SK-N-SH treated with all-trans-retinoic acid at 6 μM for 48 hours (cell line): Measurements from ENCODE around the gene CCDC102B.

ENCODE experiments used
- ATAC-seq: fragments of 200-7000 bp; cut with Tn5 transposase; 3 replicates; pipeline ENCODE4 v1.9.1; 2020; ENCODE audit warnings: mild to moderate bottlenecking, moderate library complexity
- ARNTL ChIP-seq: fragments of 450-650 bp; formaldehyde crosslinking; IDR thresholded peaks from 2 replicates; pipeline ENCODE4 v1.5.0; 2020; ENCODE audit warnings: low read depth, mild to moderate bottlenecking, moderate library complexity, borderline replicate concordance
- BACH2 ChIP-seq: fragments of 250-450 bp; sonication (Bioruptor Pico); IDR thresholded peaks from 2 replicates; pipeline ENCODE4 v1.9.0; 2021; ENCODE audit warnings: mild to moderate bottlenecking, borderline replicate concordance
- CREB5 ChIP-seq: fragments of 250-450 bp; sonication (Bioruptor Pico); IDR thresholded peaks from 2 replicates; pipeline ENCODE4 v1.5.1; 2020; ENCODE audit warnings: low read depth, mild to moderate bottlenecking, moderate library complexity
- CSDC2 ChIP-seq: fragments of 250-450 bp; sonication (Bioruptor Pico); IDR thresholded peaks from 2 replicates; pipeline ENCODE4 v1.5.0; 2020; ENCODE audit warnings: mild to moderate bottlenecking, moderate library complexity
- CSRNP3 ChIP-seq: fragments of 250-450 bp; sonication (Bioruptor Pico); IDR thresholded peaks from 2 replicates; pipeline ENCODE4 v1.5.1; 2021; ENCODE audit warnings: mild to moderate bottlenecking, moderate library complexity
- ESRRG ChIP-seq: fragments of 250-450 bp; sonication (Bioruptor Pico); IDR thresholded peaks from 2 replicates; pipeline ENCODE4 v1.6.1; 2021; ENCODE audit warnings: mild to moderate bottlenecking
- GLIS3 ChIP-seq: fragments of 250-450 bp; sonication (Bioruptor Pico); IDR thresholded peaks from 2 replicates; pipeline ENCODE4 v1.5.0; 2020; ENCODE audit warnings: mild to moderate bottlenecking, moderate library complexity
- ISL1 ChIP-seq: fragments of 250-450 bp; sonication (Bioruptor Pico); IDR thresholded peaks from 2 replicates; pipeline ENCODE4 v2.1.2; 2022; ENCODE audit warnings: mild to moderate bottlenecking, moderate library complexity
- OSR1 ChIP-seq: fragments of 250-450 bp; sonication (Bioruptor Pico); IDR thresholded peaks from 2 replicates; pipeline ENCODE4 v1.8.0; 2022; ENCODE audit warnings: moderate library complexity, mild to moderate bottlenecking, inconsistent platforms
- PATZ1 ChIP-seq: fragments of 250-450 bp; sonication (Bioruptor Pico); IDR thresholded peaks from 2 replicates; pipeline ENCODE4 v1.8.0; 2020; ENCODE audit warnings: mild to moderate bottlenecking, moderate library complexity, borderline replicate concordance
- POU6F1 ChIP-seq: fragments of 250-450 bp; sonication (Bioruptor Pico); IDR thresholded peaks from 2 replicates; pipeline ENCODE4 v1.8.0; 2021; ENCODE audit warnings: low read depth, mild to moderate bottlenecking, moderate library complexity, borderline replicate concordance
- PPARA ChIP-seq: fragments of 250-450 bp; sonication (Bioruptor Pico); IDR thresholded peaks from 2 replicates; pipeline ENCODE4 v1.5.0; 2020; ENCODE audit warnings: mild to moderate bottlenecking, borderline replicate concordance
- RARB ChIP-seq: fragments of 250-450 bp; sonication (Bioruptor Pico); IDR thresholded peaks from 2 replicates; pipeline ENCODE4 v1.8.0; 2021; ENCODE audit warnings: mild to moderate bottlenecking, moderate library complexity
- SNAI2 ChIP-seq: fragments of 250-450 bp; sonication (Bioruptor Pico); IDR thresholded peaks from 2 replicates; pipeline ENCODE4 v1.5.0; 2020; ENCODE audit warnings: mild to moderate bottlenecking, moderate library complexity
- TCF4 ChIP-seq: fragments of 250-450 bp; sonication (Bioruptor Pico); IDR thresholded peaks from 2 replicates; pipeline ENCODE4 v1.8.0; 2021; ENCODE audit warnings: mild to moderate bottlenecking, moderate library complexity, borderline replicate concordance
- TOX ChIP-seq: fragments of 250-450 bp; sonication (Bioruptor Pico); IDR thresholded peaks from 2 replicates; pipeline ENCODE4 v1.8.0; 2021; ENCODE audit warnings: mild to moderate bottlenecking, moderate library complexity, borderline replicate concordance
- TSHZ2 ChIP-seq: fragments of 250-450 bp; sonication (Bioruptor Pico); IDR thresholded peaks from 2 replicates; pipeline ENCODE4 v1.5.0; 2020; ENCODE audit warnings: mild to moderate bottlenecking, moderate library complexity
- ZC3H10 ChIP-seq: fragments of 250-450 bp; sonication (Bioruptor Pico); IDR thresholded peaks from 2 replicates; pipeline ENCODE4 v1.5.1; 2021; ENCODE audit warnings: mild to moderate bottlenecking, moderate library complexity
- ZFP3 ChIP-seq: fragments of 250-450 bp; sonication (Bioruptor Pico); IDR thresholded peaks from 2 replicates; pipeline ENCODE4 v1.5.0; 2020; ENCODE audit warnings: mild to moderate bottlenecking, moderate library complexity
- ZFP30 ChIP-seq: fragments of 450-650 bp; formaldehyde crosslinking; IDR thresholded peaks from 2 replicates; pipeline ENCODE4 v1.5.0; 2022; ENCODE audit warnings: mild to moderate bottlenecking, moderate library complexity
- ZNF565 ChIP-seq: fragments of 450-650 bp; formaldehyde crosslinking; conservative IDR thresholded peaks from 2 replicates; pipeline ENCODE4 v1.5.0; 2020; ENCODE audit warnings: low read depth, mild to moderate bottlenecking, moderate library complexity
- ZNF70 ChIP-seq: fragments of 450-650 bp; formaldehyde crosslinking; IDR thresholded peaks from 2 replicates; pipeline ENCODE4 v1.5.0; 2020; ENCODE audit warnings: mild to moderate bottlenecking, moderate library complexity
- ZNF8 ChIP-seq: fragments of 450-650 bp; formaldehyde crosslinking; IDR thresholded peaks from 2 replicates; pipeline ENCODE4 v1.5.0; 2020; ENCODE audit warnings: mild to moderate bottlenecking, moderate library complexity

The CCDC102B gene

GRCh38 chr18:68842951-68843350 lies 45.1 kb downstream of the CCDC102B start:
- TF ChIP-seq ZC3H10 (CRISPR knock-in tag) (no peak), CSRNP3 (CRISPR knock-in tag) (no peak), TOX (no peak), ZFP30 (CRISPR knock-in tag) (no peak), ISL1 (CRISPR knock-in tag) (no peak), PPARA (no peak), ZFP3 (no peak), BACH2 (CRISPR knock-in tag) (no peak), SNAI2 (CRISPR knock-in tag) (no peak), ZNF70 (CRISPR knock-in tag) (no peak), ARNTL (no peak), GLIS3 (CRISPR knock-in tag) (no peak), POU6F1 (no peak), TCF4 (CRISPR knock-in tag) (no peak), ZNF565 (CRISPR knock-in tag) (no peak)
- ATAC-seq: no peak

- ATAC-seq: no peak
- TF ChIP-seq TCF4 (CRISPR knock-in tag) (no peak), CSRNP3 (CRISPR knock-in tag) (no peak), CSDC2 (CRISPR knock-in tag) (no peak), ZNF70 (CRISPR knock-in tag) (no peak), RARB (CRISPR knock-in tag) (no peak), ZC3H10 (CRISPR knock-in tag) (no peak), ZFP3 (no peak), GLIS3 (CRISPR knock-in tag) (no peak), ZNF8 (CRISPR knock-in tag) (no peak), ZFP30 (CRISPR knock-in tag) (no peak), ISL1 (CRISPR knock-in tag) (no peak), CREB5 (CRISPR knock-in tag) (no peak), OSR1 (no peak), BACH2 (CRISPR knock-in tag) (no peak), PATZ1 (CRISPR knock-in tag) (no peak), ARNTL (no peak), ZNF565 (CRISPR knock-in tag) (no peak), TOX (no peak), PPARA (no peak)
These were observed 45.7 kb downstream of the CCDC102B start for GRCh38 chr18:68843473-68844089.

- TF ChIP-seq ISL1 (CRISPR knock-in tag) (no peak), ZNF565 (CRISPR knock-in tag) (no peak), ESRRG (CRISPR knock-in tag) (no peak), CSDC2 (CRISPR knock-in tag) (no peak), POU6F1 (no peak), SNAI2 (CRISPR knock-in tag) (no peak), TSHZ2 (no peak), ZC3H10 (CRISPR knock-in tag) (no peak), ZNF70 (CRISPR knock-in tag) (no peak), RARB (CRISPR knock-in tag) (no peak), OSR1 (no peak), TCF4 (CRISPR knock-in tag) (no peak)
- ATAC-seq: peak; percentile 36; the same call in 2 of the 3 replicates
These were observed 49.4 kb downstream of the CCDC102B start for GRCh38 chr18:68847219-68847837.
